ENCODE measurements around the gene APOA5.
"Not testable (repeated sequence)": the region's sequence is repeated elsewhere in the genome, so short reads cannot be mapped to it uniquely, and the experiment has no call there.

The APOA5 gene

DNA sequence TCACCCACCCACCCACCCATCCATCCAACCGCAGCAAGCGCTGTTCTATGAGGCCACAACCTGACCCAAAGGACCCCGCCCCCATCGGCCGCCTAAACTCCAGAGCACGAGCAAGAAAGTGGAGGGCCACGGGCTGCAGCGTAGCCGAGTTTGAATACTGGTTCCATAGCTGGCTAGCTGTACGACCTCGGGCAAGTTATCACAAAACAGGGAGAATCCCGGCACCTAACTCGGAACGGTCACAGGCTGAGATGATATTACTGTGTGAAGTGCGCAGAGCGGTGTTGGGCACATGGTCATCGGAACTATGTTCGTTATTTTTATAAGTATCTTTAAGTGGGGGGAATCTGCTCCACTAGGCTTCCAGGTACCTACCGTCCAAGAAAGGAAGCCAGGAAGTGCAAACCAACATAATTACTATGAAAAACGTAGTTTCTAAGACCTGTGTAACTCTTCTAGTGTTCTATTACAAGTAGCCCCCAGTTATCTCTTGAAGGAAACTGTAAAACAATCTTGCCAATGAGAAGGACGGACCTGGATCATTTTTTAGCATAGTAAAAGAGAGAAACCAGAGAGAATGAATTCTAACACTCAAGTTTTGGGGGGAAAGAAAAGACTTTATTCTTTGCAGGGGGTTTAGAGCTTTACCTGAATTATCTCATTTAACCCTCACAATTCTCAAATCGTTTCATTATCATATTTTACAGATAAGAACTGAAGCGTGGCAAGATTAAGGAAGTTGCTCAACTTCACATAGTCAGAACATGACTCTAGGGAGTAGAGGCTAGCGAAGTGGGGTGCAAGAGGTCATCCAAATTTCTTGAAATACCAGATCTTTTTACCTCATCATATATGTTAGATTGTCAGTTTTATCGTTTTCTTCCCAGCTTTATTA, 18.2 kb downstream of the APOA5 start:
- peak; percentile 55 for DNase-seq (ENCODE audit: low spot score)

DNA sequence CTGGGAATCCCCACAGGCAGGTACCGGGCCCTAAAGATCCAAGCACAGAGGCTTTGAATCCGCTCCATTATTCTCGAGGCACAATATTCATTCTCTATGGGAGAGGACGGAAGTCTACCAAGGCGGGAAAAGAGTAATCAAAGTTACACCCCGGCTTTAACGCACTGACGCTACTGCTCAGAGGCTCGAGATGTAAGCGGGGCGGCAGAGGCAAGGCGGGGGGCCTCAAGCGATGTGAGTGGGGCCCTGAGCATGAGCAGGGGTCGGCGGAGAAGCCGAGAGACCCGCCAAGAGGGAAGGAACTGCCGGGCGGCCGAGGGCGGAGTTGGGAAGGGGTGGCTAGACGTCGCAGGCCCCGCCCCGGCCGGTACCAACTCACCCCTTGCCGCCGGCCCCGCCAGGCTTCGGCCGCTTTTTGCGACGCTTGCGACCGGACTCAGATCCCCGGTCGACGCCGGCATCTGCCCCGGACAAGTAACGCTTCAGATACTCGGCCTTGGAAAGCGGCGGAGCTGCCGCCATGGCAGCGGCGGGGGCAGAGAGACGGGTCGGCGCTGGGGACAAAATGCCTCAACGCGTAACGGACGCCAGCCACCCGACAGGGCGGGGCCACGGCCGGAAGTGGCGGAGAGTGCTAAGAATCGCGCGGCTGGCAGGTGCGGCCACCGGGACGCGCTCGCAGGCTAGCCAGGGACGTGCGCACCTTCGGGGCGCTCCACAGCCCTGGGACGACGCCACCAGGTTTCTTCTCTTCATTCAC, 19.1 kb downstream of the APOA5 start, which contains the start of gene BUD13:
TSS of gene BUD13 (minus strand) at position 545 of the 760 bp plus-strand sequence. CDS start at position 522, 23 bp downstream.
- DNase-seq (ENCODE audit: low spot score): peak; percentile 92

DNA sequence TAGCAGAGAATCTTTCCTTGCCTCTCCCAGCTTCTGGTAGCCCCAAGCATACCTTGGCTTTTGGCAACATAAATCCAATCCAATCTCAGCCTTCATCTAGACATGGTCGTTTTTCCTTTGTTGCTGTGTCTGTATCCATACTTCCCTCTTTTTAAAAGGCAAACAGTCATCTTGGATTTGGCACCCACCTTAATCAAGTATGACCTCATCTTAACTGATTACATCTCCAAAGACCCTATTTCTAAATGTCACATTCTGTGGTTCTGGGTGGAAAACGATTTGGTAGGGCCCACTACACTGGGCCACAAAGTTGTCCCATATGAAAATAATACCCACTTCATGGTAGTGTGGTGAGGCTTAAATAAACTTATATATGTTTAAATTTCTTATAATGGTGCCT, 19.7 kb downstream of the APOA5 start:
- DNase-seq (ENCODE audit: low spot score): no peak

DNA sequence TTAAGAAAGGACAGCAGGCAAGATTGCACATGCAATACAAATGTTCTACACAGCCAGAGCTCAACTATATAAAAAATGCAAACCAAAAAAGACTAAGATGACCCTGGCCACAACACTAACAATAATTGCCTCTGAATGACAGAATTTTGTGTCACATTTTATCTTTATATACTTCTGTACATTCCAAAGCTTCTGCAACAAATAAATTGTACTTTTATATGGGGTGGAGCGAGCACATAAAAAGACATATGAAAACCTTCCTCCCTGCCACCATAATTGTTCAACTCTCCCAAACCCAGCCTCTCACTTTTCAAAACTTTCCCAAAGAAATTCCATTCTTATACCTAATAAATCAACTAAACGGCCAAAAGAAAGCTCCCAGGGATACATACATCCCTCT, 29.5 kb downstream of the APOA5 start:
- DNase-seq (ENCODE audit: low spot score): no peak

DNA sequence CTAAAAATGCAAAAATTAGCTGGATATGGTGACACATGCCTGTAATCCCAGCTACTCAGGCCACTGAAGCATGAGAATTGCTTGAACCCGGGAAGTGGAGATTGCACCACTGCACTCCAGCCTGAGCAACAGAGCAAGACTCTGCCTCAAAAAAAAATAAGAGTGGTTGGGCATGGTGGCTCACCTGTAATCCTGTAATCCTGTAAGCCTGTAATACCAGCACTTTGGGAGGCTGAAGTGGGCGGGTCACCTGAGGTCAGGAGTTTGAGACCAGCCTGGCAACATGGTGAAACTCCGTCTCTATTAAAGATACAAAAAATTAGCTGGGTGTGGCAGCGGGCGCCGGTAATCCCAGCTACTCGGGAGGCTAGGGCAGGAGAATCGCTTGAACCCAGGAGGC, 35.6 kb downstream of the APOA5 start:
- DNase-seq (ENCODE audit: low spot score): not testable (repeated sequence)

DNA sequence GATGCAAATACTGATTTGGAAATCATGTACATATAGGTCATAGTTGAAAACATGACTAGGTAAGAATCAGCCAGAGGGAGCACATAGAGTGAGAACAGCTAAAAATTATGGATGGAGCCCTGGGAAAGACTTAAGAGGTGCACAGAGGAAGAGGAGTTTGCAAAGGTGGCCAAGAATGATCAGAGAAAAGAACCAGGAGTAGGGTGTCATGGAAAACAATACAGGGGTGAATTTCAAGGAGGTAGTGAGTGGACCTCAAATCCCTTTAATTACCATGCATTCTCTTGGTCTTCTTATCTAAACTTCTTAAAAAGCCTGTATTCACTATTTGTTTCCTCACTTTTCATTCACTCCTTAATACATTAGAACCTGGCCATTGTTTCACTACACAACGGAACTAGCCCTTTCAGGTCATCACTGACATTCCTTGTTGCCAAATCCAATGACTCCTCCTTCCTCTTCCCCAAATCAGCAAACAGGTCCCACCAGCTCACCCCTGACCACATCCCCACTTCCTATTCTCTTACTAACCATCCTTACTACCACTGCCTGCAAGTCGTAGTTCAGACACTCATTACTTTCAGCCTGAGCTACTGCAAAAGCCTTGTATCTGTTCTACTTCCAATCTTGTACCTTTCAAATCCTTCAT, 41.5 kb downstream of the APOA5 start:
- no peak for DNase-seq (ENCODE audit: low spot score)

DNA sequence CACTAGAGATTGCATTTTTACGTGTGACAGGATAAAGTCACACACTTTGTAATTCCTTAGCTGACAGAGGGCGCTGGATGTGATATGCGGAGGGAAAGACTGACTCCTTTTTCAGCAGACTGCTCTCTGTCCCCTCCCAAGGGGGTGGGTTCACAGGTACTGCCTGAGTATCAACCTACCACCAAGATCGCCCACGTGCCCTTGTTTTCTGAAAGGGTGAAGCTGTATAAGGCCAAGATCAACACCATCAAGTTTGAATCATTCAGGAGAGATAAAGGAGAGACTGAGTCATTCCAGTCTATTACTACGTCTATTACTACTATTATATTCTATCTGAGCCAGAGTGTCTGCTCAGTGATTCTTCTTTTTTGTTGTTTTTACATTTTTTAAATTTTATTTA, 49.6 kb downstream of the APOA5 start:
- no peak for DNase-seq (ENCODE audit: low spot score)

DNA sequence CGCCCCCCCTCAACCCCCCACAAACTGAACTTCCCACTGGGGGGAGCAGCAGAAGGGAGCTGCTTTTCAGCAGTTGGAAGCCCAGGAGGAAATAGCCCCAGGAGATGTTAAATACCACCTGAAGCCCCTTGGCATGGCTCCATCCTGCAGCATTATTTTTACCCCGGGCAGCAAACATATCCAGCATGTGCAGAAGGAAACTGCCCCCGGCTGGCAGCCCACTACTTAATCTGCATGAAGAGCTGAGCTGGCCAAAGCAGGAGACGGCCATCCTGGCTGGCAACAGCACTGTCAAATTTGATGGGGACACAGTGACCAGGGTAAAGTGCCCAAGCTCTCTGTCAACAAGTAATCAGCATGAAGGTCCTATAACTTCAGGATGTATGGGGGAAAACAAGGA, 50.9 kb downstream of the APOA5 start:
- no peak for DNase-seq (ENCODE audit: low spot score)
